Endothelial cell of umbilical vein (primary cell): ENCODE results near the gene CDH23.

Source experiments
- EZH2 ChIP-seq: IDR thresholded peaks from 2 replicates; pipeline ENCODE4 v1.6.1; 2012; ENCODE audit warnings: borderline replicate concordance, low read depth, mild to moderate bottlenecking, moderate library complexity, low read length, inconsistent platforms; ENCODE audit not compliant: severe bottlenecking
- POLR2A ChIP-seq: IDR thresholded peaks from 2 replicates; pipeline ENCODE4 v1.6.1; 2012; ENCODE audit warnings: low read depth, mild to moderate bottlenecking, control low read depth, low read length
- TF ChIP-seq, protein P1 (sequence below), 2 donors: IDR thresholded peaks; 1 replicate in 1 of 2; 2 replicates in 1 of 2; pipeline ENCODE4 v1.5.1; 2011; ENCODE audit warnings: low read length in 2 of 2, mild to moderate bottlenecking in 2 of 2, moderate library complexity in 2 of 2, control low read depth in 1 of 2, inconsistent platforms in 1 of 2, low read depth in 1 of 2; ENCODE audit not compliant: insufficient read depth in 1 of 2; ENCODE audit errors: extremely low read depth in 1 of 2

DNA sequence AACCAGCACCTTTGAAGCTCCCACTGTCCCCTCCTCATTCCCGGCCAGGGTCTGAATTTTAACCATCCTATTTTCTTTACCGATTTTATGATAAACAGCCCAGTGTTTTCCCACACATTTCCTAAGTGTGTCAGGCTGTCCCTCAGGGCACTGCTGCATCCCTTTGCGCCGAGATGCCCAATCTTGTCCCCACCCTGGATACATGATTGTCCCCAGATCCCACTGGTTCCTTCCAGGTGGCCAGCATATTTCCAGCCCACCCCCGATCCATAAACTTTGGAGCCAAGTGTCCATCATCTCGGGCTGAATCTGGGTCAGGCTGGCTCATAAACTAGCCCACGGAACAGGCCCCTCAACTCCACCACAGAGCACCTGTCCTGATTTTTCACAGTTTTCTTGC, 137.2 kb downstream of the CDH23 start:
- TF ChIP-seq EZH2 (no peak), POLR2A (no peak)
- TF ChIP-seq, protein P1, sequence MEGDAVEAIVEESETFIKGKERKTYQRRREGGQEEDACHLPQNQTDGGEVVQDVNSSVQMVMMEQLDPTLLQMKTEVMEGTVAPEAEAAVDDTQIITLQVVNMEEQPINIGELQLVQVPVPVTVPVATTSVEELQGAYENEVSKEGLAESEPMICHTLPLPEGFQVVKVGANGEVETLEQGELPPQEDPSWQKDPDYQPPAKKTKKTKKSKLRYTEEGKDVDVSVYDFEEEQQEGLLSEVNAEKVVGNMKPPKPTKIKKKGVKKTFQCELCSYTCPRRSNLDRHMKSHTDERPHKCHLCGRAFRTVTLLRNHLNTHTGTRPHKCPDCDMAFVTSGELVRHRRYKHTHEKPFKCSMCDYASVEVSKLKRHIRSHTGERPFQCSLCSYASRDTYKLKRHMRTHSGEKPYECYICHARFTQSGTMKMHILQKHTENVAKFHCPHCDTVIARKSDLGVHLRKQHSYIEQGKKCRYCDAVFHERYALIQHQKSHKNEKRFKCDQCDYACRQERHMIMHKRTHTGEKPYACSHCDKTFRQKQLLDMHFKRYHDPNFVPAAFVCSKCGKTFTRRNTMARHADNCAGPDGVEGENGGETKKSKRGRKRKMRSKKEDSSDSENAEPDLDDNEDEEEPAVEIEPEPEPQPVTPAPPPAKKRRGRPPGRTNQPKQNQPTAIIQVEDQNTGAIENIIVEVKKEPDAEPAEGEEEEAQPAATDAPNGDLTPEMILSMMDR (IDR thresholded peaks at IDR 0.05; ENCODE audit: extremely low read depth in 1 of 2, insufficient read depth in 1 of 2, low read depth in 1 of 2, low read length in 2 of 2): no peak
